Karpas-422 (cell line): ENCODE results near the gene ATXN1. TPM values are rescaled to one million over a fixed set of nuclear protein-coding genes. Genes with fewer than 3 reads are reported as not detected.

Experiments used
- DNase-seq: peaks from one replicate; pipeline ENCODE4 v3.0.0-alpha.2; 2015
- H2AFZ ChIP-seq: fragments of 200-600 bp; sonication (generic); 2 replicates; pipeline ENCODE4 v1.6.1; 2014; ENCODE audit warnings: antibody characterized with exemption, low read length, mixed read lengths
- H3K27ac ChIP-seq: fragments of 200-600 bp; sonication (generic); 2 replicates; pipeline ENCODE4 v1.5.1; 2014; ENCODE audit warnings: mild to moderate bottlenecking, low read length, moderate library complexity
- H3K27me3 ChIP-seq: fragments of 200-600 bp; sonication (generic); 2 replicates; pipeline ENCODE4 v1.6.1; 2014; ENCODE audit warnings: low read length, mixed read lengths
- H3K36me3 ChIP-seq: fragments of 200-600 bp; sonication (generic); 2 replicates; pipeline ENCODE4 v1.6.1; 2014; ENCODE audit warnings: low read length, mixed read lengths; ENCODE audit not compliant: insufficient read depth
- H3K4me1 ChIP-seq: fragments of 200-600 bp; sonication (generic); 2 replicates; pipeline ENCODE4 v1.6.1; 2014; ENCODE audit warnings: mild to moderate bottlenecking, low read length, mixed read lengths
- H3K4me2 ChIP-seq: fragments of 200-600 bp; sonication (generic); 2 replicates; pipeline ENCODE4 v1.6.1; 2014; ENCODE audit warnings: low read length, low read depth, mild to moderate bottlenecking; ENCODE audit not compliant: poor library complexity, severe bottlenecking
- H3K4me3 ChIP-seq: fragments of 200-600 bp; sonication (generic); 2 replicates; pipeline ENCODE4 v1.5.1; 2014; ENCODE audit warnings: mild to moderate bottlenecking, antibody characterized with exemption, low read length, mixed read lengths
- H3K79me2 ChIP-seq: fragments of 200-600 bp; sonication (generic); 2 replicates; pipeline ENCODE4 v1.6.1; 2014; ENCODE audit warnings: mild to moderate bottlenecking, low read length, mixed read lengths
- H3K9ac ChIP-seq: fragments of 200-600 bp; sonication (generic); 2 replicates; pipeline ENCODE4 v1.6.0; 2014; ENCODE audit warnings: low read length
- H3K9me2 ChIP-seq: fragments of 200-600 bp; sonication (generic), shearing (Covaris generic); replicated peaks from 2 replicates; pipeline ENCODE4 v1.6.0; 2014; ENCODE audit warnings: mild to moderate bottlenecking, low read length, moderate library complexity; ENCODE audit not compliant: insufficient read depth
- H3K9me3 ChIP-seq: fragments of 300-700, 200-600 bp; sonication (generic); 2 replicates; pipeline ENCODE4 v1.6.1; 2014; ENCODE audit warnings: low read length, mixed read lengths
- H4K20me1 ChIP-seq: fragments of 200-600 bp; sonication (generic); 2 replicates; pipeline ENCODE4 v1.6.1; 2014; ENCODE audit warnings: mild to moderate bottlenecking, antibody characterized with exemption, low read length, low read depth; ENCODE audit not compliant: insufficient read depth
- total RNA-seq: library from RNA; depleted of rRNA; stranded (reverse); fragments of >200 nt; shearing (Covaris generic); gene quantifications from 2 replicates; pipeline ENCODE4 v1.2.3, GENCODE V29; 2014; ENCODE audit warnings: low replicate concordance

ATXN1 gene
- total RNA-seq, 1 experiment from 2014 or later: 0.37 TPM

DNA sequence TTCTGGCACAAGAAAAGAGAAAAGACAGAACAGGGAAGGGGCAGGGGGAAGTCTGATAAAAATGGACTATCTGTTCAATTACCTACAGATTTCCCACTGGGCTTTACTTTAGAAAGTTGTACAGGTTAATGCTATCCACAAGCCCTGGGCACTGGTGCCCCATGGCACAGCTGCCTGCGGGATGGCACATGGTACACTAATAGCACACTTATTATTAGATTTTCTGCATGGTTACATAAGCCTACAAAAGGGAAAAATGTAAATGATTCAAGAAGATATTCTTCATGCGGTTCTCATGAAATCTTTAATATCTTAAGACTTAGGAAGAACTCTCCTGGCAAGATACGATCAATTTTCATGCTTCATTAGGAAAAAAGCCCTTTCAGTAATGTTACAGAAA, 385.4 kb downstream of the ATXN1 start:
- no peaks in the 10 kb centered on the region for H3K9me3 ChIP-seq
- H4K20me1 ChIP-seq: no peaks in the 10 kb centered on the region
- H3K4me2 ChIP-seq: peak overlapping the region; percentile 78
- no peaks in the 10 kb centered on the region for H3K36me3 ChIP-seq
- H3K9me2 ChIP-seq: no peaks in the 10 kb centered on the region
- DNase-seq: peak; percentile 78
- H3K79me2 ChIP-seq: no peaks in the 10 kb centered on the region
- no peaks in the 10 kb centered on the region for H3K27me3 ChIP-seq
- peak overlapping the region; percentile 52 for H3K4me3 ChIP-seq
- peak overlapping the region; percentile 95 for H3K27ac ChIP-seq
- H3K4me1 ChIP-seq: peaks cover 78% of the 10 kb centered on the region
- no peak overlapping the region for H2AFZ ChIP-seq
- H3K9ac ChIP-seq: peak overlapping the region; percentile 71

- H3K27me3 ChIP-seq: no peaks in the 10 kb centered on the region
- H2AFZ ChIP-seq: no peak overlapping the region
- H3K9ac ChIP-seq: peak overlapping the region; percentile 71
- no peak for DNase-seq
- peak overlapping the region; percentile 78 for H3K4me2 ChIP-seq
- no peaks in the 10 kb centered on the region for H3K36me3 ChIP-seq
- no peaks in the 10 kb centered on the region for H3K9me2 ChIP-seq
- no peaks in the 10 kb centered on the region for H4K20me1 ChIP-seq
- no peaks in the 10 kb centered on the region for H3K79me2 ChIP-seq
- H3K4me3 ChIP-seq: peak overlapping the region; percentile 52
- H3K27ac ChIP-seq: peak overlapping the region; percentile 95
- no peaks in the 10 kb centered on the region for H3K9me3 ChIP-seq
- peaks cover 78% of the 10 kb centered on the region for H3K4me1 ChIP-seq
These were observed 386.1 kb downstream of the ATXN1 start for GRCh38 chr6:16375206-16375605.

DNA sequence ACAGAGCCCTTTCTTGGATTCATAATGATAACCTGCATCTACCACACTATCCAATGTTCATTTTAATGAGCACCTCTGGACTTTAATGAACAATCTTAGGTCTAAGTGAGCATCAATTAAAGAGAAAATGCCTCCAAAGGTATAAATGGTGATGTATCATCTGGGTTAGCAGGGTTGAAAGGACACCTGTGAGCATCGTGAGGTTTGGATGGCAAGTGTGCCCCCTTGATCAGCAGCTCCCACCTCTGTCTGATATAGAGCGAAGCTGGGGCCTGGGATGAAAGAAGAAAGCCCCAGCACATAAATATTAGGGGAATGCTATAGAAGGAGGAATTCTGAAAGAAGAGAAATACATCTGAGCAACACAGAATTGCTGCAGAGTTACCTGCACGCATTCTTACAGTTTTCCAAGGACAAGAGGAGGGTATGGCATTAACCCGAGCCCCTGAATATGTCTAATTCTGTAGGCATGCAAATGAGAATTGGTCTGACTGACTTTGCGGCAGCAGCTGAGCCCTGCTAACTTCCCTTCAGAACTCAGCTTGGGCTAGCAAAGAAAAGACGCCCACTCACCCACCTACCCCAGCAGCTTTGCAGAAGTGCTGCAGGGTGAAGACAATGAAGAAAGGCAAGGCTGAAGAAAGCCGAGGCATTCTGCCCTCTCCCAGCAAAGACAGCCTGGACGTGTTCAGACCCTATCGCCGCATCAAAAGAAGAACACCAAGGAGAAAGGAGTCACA, 386.6 kb downstream of the ATXN1 start:
- peak overlapping the region; percentile 71 for H3K9ac ChIP-seq
- no peaks in the 10 kb centered on the region for H3K9me3 ChIP-seq
- H3K79me2 ChIP-seq: no peaks in the 10 kb centered on the region
- H3K4me1 ChIP-seq: peaks cover 78% of the 10 kb centered on the region
- no peaks in the 10 kb centered on the region for H3K9me2 ChIP-seq
- H4K20me1 ChIP-seq: no peaks in the 10 kb centered on the region
- H3K36me3 ChIP-seq: no peaks in the 10 kb centered on the region
- H2AFZ ChIP-seq: no peak overlapping the region
- H3K27me3 ChIP-seq: no peaks in the 10 kb centered on the region
- peak overlapping the region; percentile 95 for H3K27ac ChIP-seq
- peak overlapping the region; percentile 52 for H3K4me3 ChIP-seq
- peak; percentile 93 for DNase-seq
- H3K4me2 ChIP-seq: peak overlapping the region; percentile 78

DNA sequence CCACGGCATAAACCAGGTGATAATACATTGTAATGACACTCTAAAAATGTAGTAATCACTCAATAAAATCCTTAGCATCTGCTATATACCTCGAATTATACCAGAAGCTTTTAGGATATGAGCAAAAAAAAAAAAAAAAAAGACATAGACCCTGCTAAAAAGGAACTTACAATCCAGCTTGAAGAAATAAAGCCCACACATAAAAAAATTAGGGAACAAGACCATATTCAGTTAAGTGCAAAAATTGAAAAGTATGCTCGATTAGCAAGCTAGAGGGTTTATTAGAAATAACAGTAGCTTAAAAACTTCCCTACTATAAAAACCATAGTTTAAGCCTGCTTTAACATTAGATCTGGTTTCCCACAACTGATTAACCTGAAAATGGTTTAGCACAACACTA, 387.2 kb downstream of the ATXN1 start:
- Histone ChIP-seq H3K9me2 (no peaks in the 10 kb centered on the region), H3K27me3 (no peaks in the 10 kb centered on the region), H3K9me3 (no peaks in the 10 kb centered on the region), H2AFZ (no peak overlapping the region), H3K36me3 (no peaks in the 10 kb centered on the region), H3K27ac (peak overlapping the region; percentile 95), H3K9ac (peak overlapping the region; percentile 71; the same call in 1 of the 2 replicates), H3K4me2 (peak overlapping the region; percentile 78), H4K20me1 (no peaks in the 10 kb centered on the region), H3K79me2 (no peaks in the 10 kb centered on the region), H3K4me3 (peak overlapping the region; percentile 52), H3K4me1 (peaks cover 81% of the 10 kb centered on the region)
- DNase-seq: peak; percentile 46

- no peaks in the 10 kb centered on the region for H3K27me3 ChIP-seq
- DNase-seq: no peak
- no peak overlapping the region for H2AFZ ChIP-seq
- H3K4me1 ChIP-seq: peaks cover 88% of the 10 kb centered on the region
- H3K9me2 ChIP-seq: no peaks in the 10 kb centered on the region
- H3K4me3 ChIP-seq: no peak overlapping the region
- no peaks in the 10 kb centered on the region for H4K20me1 ChIP-seq
- no peaks in the 10 kb centered on the region for H3K9me3 ChIP-seq
- H3K36me3 ChIP-seq: no peaks in the 10 kb centered on the region
- H3K27ac ChIP-seq: peak overlapping the region; percentile 93
- H3K4me2 ChIP-seq: peak overlapping the region; percentile 22
- H3K79me2 ChIP-seq: no peaks in the 10 kb centered on the region
- no peak overlapping the region for H3K9ac ChIP-seq
These were observed 389.1 kb downstream of the ATXN1 start for GRCh38 chr6:16372029-16372776.

DNA sequence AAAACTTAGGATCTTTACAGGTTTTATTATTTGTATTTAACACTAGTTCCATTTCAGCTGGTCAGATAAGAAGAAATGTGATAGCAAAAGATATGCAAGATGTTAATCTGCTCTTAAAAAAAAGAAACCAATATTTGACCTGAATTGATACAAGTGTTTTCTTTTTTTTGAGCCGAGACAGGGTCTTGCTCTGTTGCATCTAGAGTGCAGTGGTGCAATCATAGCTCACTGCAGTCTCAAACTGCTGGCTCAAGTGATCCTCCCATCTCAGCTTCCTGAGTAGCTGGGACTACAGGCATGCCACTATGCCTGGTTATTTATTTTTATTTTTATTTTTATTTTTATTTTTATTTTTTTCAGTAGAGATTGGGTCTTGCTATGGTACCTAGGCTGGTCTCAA, 389.9 kb downstream of the ATXN1 start:
- Histone ChIP-seq H2AFZ (no peak overlapping the region), H3K9me2 (no peaks in the 10 kb centered on the region), H3K79me2 (no peaks in the 10 kb centered on the region), H3K36me3 (no peaks in the 10 kb centered on the region), H3K4me2 (peak overlapping the region; percentile 66), H3K4me1 (peaks cover 87% of the 10 kb centered on the region), H3K27me3 (no peaks in the 10 kb centered on the region), H3K9me3 (no peaks in the 10 kb centered on the region), H4K20me1 (no peaks in the 10 kb centered on the region), H3K4me3 (peak overlapping the region; percentile 41), H3K9ac (no peak overlapping the region; the same call in 1 of the 2 replicates), H3K27ac (peak overlapping the region; percentile 93)
- peak; percentile 74 for DNase-seq

DNA sequence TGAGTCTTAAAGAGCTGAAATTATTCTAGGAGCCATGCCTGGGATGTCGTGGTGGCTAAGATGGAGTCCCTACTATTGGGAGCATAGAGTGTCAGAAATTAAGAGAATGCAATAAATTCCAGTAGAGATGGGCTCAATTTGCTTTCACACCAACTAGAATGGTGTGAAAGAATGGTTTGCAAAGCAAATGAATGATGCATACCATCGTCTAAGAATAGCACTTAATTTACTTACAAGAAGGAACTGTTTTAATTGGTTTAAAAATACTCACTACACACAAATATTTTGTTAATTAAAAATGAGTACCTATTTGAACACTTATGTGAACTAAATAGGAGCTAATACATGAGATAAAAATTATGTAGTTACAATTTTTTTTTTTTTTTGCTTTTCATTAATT, 390.3 kb downstream of the ATXN1 start:
- Histone ChIP-seq H3K4me1 (peaks cover 82% of the 10 kb centered on the region), H3K36me3 (no peaks in the 10 kb centered on the region), H4K20me1 (no peaks in the 10 kb centered on the region), H3K9me2 (no peaks in the 10 kb centered on the region), H3K27ac (peak overlapping the region; percentile 93), H3K4me2 (peak overlapping the region; percentile 66), H3K79me2 (no peaks in the 10 kb centered on the region), H3K9ac (peak overlapping the region; percentile 18; the same call in 1 of the 2 replicates), H3K4me3 (peak overlapping the region; percentile 41), H3K9me3 (no peaks in the 10 kb centered on the region), H2AFZ (no peak overlapping the region), H3K27me3 (no peaks in the 10 kb centered on the region)
- DNase-seq: peak; percentile 89

DNA sequence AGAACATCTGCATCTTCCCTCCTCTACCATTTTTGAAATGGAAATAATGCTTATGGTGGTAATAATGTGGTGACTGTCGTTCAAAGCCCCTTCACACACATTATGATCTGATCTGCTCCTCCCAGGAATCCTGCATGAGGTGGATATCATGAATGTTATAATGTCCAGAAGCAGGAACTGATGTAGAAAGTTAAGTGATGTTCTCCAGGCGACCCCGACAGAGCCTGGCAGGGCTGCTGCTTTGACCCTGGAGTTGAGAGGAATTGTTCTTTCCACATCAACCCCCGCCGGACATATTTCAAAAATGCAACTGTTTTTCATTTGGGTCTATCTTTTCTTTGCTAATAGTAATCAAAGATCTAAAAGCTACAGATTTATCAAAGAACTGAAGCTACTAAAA, 391.3 kb downstream of the ATXN1 start:
- DNase-seq: no peak

More for the DNA sequence above, 391.3 kb downstream of the ATXN1 start:
- Histone ChIP-seq H3K9me2 (no peaks in the 10 kb centered on the region), H3K9ac (no peak overlapping the region), H3K4me2 (peak overlapping the region; percentile 66), H3K27me3 (no peaks in the 10 kb centered on the region), H3K4me1 (peaks cover 73% of the 10 kb centered on the region), H3K36me3 (no peaks in the 10 kb centered on the region), H3K9me3 (no peaks in the 10 kb centered on the region), H3K4me3 (no peak overlapping the region), H3K79me2 (no peaks in the 10 kb centered on the region), H2AFZ (no peak overlapping the region), H3K27ac (peak overlapping the region; percentile 93; the same call in 1 of the 2 replicates), H4K20me1 (no peaks in the 10 kb centered on the region)
